ENCODE results near the gene S100Z. TPM values are rescaled to one million over a fixed set of nuclear protein-coding genes. Genes with fewer than 3 reads are reported as not detected.
"Not testable (repeated sequence)": the region's sequence is repeated elsewhere in the genome, so short reads cannot be mapped to it uniquely, and the experiment has no call there.

The S100Z gene
- total RNA-seq, 1 donor from 2014 or later, result not detected

DNA sequence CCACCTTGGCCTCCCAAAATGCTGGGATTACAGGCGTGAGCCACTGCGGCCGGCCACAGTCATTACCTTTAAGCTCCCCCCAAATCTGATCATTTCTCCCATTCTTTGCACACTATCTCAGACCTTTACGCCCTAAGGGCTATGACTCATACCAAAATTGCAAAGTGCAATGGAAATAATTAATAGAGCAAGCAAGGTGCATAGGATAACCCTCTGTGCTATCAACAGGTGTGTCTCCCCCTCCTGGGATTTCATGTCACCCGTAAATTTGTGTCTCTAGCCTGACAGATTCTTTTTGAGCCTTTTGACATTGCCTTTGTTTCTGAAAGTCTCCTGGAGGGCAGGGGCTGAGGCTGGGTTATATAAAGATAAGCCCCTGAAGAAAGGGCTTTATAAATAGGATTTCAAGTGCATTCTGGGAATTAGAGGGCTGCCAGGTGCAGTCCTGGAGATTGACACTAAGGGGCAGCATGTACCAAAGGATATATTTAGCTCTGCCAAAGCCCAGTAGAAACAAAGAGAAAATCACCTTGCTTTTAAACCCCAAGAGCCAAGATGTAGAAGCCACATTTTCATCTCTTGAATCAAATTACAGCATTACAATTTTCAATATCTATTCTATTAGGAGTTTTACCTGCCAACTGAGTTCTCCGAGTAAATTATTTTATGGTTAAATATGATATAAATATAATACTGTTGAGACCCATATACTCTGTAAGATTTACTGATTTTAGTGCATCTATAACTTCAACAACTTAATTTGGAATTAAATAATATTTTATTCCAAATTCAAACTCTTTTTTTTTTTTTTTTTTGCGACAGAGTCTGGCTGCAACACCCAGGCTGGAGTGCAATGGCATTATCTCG lies 18.2 kb downstream of the S100Z start:
- peak; percentile 75 to 78 for DNase-seq (ENCODE audit: low read depth in 2 of 2)

DNA sequence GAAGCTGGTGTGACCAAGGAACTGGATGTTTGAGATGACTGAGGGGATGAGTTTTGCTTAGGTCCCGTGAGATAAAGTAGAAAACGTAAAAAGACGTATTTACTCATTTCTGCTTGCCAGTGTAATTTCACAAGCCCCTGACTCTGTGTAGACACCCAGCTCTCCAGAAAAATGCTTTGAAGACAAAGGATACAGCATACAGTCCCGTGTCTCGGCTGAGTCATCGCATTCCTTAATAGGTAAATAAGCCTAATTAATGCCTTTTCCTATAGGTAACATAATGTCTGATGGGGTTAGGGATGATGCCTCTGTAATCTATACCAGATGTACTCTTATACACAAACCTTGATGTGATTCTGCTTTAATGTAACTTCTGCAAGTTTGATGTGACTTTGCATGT lies 20.2 kb downstream of the S100Z start:
- DNase-seq (ENCODE audit: low read depth in 2 of 2), result no peak

DNA sequence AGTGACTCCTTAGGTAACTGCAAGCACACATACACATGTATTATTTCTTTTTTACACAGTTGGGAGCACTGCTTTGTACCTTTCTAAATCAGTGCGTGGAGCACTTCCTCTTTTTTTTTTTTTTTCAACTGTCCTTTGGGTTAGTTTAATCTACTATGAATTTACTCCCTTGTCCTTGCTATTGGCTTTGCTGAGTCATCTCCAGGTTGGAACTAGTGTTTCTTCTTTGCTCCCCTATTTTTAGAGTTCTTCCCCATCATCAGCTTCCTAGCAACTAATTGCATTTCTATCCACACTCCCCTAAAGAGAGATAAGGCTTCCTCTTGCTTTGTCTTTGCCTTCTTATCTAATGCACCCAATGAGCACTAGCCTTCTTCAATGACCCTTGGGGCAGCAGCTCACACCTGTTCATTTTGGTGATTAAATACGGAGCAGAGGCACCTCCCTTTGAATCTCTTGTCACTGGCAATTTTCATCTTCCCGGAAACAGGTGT lies 24.3 kb downstream of the S100Z start:
- no peak for DNase-seq (ENCODE audit: low read depth in 2 of 2)

DNA sequence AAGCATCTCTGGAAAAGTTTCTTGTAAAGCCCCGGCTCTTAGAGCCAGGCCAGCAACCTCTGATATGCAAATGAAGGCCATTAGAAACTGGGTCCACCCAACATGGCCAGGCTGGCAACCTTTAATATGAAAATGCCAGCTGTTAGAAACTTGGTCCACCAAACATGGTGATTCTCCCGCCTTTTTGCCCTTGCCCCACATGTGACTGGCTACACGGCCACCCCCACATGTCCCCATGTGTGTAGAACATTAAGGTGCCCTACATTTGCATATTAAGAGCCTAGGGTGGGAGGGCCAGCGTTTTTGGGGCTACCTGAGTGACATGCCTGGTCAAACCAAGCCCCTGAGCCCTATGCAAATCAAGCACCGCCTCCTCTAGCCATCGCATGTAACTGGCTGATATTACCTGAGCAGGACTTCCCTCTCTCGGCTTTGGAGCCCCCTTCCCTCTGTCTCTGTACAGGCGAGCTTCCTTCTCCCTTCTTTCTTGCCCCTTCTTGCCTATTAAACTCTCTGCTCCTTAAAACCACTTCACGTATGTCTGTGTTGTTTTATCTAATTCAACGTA lies 39.0 kb downstream of the S100Z start:
- DNase-seq (ENCODE audit: low read depth in 2 of 2), result no peak

DNA sequence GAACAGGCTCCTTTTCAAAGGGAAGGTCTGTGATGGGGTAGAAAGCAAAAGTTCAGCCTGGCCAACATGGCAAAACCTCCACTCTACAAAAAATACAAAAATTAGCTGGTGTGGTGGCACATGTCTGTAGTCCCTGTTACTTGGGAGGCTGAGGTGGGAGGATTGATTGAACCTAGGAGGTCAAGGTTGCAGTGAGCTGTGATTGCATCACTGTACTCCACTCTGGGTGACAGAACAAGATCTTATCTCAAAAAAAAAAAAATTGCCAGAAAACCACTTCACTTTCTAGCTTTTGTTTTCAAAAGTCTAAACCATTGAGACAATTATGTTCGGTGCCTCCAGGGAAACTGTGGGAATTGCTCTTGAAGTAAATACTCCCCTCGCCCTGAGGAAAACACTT lies 43.5 kb downstream of the S100Z start:
- DNase-seq (ENCODE audit: low read depth in 2 of 2), result no peak

DNA sequence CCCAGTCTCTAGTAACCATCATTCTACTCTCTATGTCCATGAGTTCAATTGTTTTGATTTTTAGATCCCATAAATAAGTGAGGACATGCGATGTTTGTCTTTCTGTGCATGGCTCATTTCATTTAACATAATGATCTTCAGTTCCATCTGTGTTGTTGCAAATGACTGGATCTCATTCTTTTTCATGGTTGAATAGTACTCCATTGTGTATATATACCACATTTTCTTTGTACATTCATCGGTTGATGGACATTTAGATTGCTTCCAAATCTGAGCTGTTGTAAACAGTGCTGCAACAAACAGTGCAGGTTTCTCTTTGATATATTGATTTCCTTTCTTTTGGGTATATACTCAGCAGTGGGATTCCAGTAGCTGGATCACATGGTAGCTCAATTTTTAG lies 46.4 kb downstream of the S100Z start:
- DNase-seq (ENCODE audit: low read depth in 2 of 2), result no peak

DNA sequence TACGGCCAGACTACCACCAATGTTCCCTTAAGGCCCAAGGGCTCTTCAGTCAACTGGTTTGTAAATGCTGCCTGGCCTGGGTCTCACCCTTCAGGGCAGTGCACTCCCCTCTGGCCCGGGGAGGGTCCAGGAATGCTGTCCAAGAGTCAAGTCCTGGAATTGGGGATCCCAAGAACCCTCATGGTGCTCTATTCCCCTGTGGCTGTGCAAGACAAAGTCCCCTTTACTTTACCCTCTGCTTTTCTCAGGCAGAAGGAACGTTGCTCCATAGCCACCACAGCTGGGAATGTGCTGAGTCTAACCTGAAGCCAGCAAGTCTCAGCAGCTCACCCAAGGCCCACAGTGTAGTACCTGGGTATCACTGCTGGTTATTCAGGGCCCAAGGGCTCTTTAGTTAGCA lies 51.7 kb downstream of the S100Z start:
- DNase-seq (ENCODE audit: low read depth in 2 of 2), result no peak

DNA sequence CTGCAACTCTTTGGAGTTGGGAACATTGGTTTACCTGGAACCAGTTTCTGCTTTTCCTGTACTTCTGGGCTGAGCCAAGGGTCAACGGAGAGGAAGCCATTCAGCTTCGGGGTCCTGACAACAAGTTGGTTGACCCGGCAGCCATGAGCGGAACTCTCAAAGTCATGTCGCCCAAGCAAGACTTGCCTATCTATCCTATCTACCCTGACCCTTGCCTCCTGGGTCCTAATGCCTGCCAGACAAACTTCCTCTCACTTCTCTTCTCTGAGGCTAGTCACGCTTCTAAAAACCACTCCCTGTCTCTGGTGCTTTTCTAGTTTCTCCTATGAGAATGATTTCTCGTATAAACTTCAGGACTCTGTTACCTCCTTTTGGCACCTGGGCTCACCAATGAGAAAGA lies 58.4 kb downstream of the S100Z start:
- no peak for DNase-seq (ENCODE audit: low read depth in 2 of 2)

DNA sequence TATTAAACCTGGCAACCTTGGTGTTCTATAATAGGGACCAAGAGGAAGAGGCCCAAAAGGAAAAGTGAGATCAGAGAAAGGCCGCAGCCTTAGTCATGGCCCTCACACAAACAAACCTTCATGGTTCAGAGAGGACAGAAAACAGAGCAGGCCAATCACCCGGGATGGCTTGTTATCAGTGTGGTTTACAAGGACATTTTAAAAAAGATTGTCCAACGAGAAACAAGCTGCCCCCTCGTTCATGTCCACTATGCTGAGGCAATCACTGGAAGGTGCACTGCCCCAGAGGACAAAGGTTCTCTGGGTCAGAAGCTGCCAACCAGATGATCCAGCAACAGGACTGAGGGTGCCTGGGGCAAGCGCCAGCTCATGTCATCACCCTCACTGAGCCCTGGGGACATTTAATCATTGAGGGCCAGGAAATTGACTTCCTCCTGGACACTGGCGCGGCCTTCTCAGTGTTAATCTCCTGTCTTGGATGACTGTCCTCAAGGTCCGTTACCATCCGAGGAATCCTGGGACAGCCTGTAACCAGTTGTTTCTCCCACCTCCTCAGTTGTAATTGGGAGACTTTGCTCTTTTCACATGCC lies 60.6 kb downstream of the S100Z start:
- DNase-seq (ENCODE audit: low read depth in 2 of 2), result not testable (repeated sequence)

DNA sequence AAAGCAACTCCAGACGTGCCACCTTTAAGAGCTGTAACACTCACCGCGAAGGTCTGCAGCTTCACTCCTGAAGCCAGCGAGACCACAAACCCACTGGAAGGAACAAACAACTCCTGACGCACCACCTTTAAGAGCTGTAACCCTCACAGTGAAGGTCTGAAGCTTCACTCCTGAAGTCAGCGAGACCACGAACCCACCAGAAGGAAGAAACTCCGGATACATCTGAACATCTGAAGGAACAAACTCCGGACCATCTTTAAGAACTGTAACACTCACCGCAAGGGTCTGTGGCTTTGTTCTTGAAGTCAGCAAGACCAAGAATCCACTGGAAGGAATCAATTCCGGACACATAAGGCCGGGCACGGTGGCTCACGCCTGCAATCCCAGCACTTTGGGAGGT lies 64.9 kb downstream of the S100Z start:
- DNase-seq (ENCODE audit: low read depth in 2 of 2), result not testable (repeated sequence)

DNA sequence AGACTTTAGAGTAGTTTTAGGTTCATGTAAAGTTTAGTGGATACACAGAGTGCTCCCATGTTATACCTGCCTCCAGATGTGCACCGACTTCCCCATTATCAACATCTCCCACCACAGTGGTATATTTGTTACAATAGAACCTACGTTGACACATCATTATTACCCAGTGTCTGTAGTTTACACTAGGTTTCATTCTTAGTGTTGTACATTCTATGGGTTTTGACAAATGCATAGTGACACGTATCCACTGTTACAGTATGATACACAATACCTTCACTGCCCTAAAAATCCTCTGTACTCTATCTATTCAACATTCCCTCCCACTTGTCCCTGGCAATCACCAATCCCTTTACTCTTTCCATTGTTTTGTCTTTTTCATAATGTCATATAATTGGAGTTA lies 68.7 kb downstream of the S100Z start:
- no peak for DNase-seq (ENCODE audit: low read depth in 2 of 2)

DNA sequence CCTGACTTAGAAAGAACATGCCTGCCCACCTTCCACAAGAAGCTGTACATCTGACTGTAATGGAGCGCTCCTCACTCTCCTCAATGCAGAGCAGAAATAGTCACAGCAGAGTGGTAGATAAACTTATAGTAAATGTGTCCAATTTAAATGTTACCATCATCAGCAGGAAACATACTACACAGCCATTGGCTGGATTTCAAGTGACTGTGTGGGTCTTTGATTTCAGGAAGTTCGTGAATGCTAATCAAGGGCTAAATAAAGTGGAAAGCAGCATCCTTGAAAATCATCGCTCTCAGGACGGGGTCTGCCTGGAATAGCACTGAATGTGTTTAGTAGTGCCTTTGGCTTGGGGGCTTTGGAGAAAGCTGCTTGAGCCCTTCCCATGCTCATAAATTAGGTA lies 70.7 kb downstream of the S100Z start:
- no peak for DNase-seq (ENCODE audit: low read depth in 2 of 2)

DNA sequence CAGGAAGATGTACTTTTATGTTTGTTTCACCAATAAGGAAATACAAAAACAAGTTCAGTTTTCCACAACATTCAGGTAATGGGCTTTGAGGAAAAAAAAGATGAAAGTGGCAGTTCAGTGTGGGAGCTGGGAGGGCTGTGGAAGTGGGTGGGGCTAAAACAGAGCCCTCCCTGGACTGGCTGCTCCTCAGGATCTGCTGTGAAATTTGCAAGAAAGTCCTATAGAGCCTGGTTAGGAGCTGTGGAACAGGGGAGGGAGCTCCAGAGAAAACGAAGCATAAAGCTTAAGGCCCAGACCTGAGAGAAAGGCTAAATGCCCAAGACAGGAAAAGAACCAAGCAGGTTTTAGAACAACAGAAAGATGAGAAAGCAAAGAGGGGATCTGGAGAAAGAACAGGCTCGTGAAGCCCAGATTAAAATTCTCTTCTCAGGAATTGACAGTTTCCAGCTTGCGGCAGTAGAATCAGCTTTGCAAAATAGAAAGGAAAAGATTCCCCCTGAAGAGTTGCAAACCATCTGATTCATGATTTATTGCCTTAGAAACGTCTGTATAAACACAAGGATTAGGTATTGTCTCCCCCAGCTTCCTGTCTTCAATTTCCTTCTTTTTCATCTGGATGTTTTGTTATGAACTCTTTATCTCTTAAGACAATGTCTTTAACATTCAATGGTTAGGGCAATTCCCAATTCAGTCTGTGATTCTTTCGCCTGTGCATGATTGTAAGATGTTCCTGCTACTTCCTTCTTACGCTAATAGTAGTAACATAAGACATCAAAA lies 76.7 kb downstream of the S100Z start:
- no peak for DNase-seq (ENCODE audit: low read depth in 2 of 2)

DNA sequence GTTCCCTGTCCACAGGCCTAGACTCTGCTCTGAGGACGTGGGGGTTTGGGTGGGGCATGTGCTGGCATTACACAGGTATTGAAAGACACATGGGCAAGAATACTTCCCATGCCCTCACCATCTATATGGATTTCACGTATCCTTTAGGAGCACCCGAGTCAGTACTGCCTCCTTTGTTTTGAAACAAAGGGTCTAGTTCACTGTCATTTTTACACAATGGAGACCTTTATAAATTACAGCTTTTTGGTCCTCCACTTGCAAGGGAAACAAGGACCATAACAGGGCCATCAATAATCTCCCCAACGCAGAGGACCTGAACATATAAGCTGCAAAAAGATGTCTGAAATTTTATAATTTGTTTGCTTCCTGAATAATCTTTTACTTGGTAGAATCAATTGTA lies 78.1 kb downstream of the S100Z start:
- no peak for DNase-seq (ENCODE audit: low read depth in 2 of 2)

DNA sequence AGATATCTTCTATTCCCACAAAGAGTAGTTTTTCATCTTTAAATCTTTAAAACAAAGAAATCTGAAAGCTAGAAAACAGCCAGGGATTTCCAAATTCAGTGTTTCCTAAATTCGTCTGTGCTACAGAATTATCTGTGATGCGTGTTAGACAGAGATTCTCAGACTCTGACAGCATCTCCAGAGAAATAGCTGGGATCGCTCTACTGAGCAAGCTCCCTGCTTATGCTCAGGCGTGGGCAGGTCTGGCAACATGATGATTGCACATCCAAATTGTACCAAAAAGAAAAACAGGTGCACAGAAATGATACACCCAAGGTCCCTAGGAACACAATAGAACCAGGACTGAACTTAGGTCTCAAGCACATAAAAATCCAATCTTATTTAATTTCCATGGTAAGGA lies 80.3 kb downstream of the S100Z start:
- no peak for DNase-seq (ENCODE audit: low read depth in 2 of 2)

DNA sequence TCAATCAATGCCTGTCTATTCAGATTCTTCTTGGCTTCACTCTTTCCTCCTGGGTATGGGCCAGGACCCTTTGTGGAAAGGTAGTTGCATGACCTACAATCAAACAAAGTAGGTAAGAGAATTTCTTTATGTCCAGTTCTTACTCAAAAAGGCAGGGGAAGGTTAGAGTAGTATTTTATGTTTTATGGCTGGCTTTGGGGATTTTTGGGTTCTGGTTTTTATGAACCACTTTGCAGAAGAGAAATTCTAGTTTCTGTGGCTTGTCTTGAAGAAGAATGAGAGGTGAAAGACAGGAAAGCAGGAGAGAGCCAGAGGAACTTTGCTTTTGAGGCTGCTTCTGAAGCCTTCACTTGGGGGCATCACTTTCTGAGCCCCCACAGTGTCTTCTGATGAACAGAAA lies 88.4 kb downstream of the S100Z start:
- no peak for DNase-seq (ENCODE audit: low read depth in 2 of 2)

DNA sequence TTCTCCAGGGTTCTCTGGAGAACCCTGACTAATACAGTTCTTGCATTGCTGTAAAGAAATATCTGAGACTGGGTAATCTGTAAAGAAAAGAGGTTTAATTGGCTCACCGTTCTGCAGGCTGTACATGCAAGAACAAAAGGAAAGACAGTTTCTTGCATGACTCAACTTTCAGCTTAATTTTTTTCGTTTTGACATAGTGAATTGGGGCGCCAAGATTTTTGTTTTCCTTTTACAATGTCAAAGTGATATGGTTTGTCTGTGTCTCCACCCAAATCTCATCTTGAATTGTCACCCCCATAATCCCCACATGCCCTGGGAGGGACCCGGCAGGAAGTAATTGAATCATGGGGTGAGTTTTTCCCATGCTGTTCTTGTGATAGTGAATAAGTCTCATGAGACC lies 91.2 kb downstream of the S100Z start:
- no peak for DNase-seq (ENCODE audit: low read depth in 2 of 2)

DNA sequence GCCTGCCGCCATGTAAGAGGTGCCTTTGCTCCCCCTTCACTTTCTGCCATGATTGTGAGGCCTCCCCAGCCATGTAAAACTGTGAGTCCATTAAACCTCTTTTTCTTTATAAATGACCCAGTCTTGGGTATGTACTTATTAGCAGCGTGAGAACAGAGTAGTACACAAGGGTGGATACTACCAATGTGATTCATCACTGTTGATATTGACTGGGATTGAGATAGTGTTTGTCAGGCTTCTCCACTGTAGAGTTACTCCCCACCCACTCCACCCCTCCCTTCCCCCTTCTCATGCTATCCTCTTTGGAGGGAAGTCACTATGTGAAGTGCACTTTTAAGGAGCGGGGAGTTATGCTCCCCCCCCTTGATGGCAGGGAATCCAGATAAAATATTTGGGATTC lies 91.6 kb downstream of the S100Z start:
- DNase-seq (ENCODE audit: low read depth in 2 of 2), result no peak

DNA sequence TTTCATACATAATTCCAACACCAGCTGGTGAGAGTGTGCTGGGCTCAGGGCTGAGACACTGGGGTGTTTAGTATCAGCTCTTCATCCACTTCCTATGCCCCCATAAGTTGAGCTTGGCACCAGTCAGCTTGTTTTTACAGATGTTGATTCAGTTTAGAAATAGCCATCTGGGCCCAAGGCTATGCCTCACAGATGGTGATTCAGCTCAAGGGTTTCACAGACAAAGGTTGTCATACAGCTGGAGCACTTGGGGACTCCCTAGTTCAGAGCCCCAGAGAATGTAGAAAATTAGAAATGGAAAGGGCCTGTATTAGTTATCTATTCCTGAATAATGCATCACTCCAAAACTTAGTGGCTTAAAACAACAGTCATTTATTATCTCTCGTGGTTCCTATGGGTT lies 92.8 kb downstream of the S100Z start:
- no peak for DNase-seq (ENCODE audit: low read depth in 2 of 2)

DNA sequence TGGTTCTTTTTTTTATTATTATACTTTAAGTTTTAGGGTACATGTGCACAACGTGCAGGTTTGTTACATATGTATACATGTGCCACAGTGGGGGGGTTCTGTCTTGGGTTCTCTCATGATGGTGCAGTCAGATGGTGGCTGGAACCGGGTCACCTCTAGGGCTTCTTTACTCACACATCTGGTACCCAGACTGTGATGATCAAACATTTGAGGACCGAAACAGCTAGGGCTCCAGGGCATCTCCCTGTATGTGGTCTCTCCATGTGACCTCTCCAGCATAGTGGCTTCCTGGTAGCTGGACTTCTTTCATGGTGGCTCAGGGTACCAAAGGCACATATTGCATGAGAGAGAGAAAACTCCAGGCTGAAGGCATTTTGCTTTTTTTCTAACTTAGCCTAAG lies 93.2 kb downstream of the S100Z start:
- DNase-seq (ENCODE audit: low read depth in 2 of 2), result no peak

DNA sequence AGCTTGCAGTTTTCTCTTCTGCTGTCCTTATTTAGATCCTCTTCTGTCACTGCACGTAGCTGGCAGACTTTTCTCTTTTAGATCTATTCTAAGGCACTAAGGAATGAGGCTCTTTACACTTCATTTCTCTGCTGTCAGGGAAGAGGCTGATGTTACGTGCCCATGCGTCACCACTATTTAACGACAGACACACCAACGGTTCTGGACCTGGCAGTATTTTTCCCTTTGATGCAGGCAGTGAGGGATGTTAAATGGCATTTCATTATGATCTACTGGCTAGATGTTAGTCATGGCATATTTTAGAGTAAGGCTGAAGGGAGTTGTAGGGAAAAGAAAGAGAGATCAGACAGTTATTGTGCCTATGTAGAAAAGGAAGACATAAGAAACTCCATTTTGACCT lies 94.8 kb downstream of the S100Z start:
- DNase-seq (ENCODE audit: low read depth in 2 of 2), result no peak

DNA sequence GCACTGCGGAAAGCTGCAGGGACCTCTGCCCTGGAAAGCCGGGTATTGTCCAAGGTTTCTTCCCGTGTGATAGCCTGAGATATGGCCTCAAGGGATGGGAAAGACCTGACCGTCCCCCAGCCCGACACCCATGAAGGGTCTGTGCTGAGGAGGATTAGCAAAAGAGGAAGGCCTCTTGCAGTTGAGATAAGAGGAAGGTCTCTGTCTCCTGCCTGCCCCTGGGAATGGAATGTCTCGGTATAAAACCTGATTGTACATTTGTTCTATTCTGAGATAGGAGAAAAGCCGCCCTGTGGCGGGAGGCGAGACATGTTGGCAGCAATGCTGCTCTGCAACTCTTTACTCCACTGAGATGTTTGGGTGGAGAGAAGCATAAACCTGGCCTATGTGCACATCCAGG lies 95.4 kb downstream of the S100Z start:
- DNase-seq (ENCODE audit: low read depth in 2 of 2), result not testable (repeated sequence)

Measured in lung microvascular endothelial cell (primary cell).